Ishikawa (cell line): ENCODE results near the gene DCXR.

Experiments
- CEBPB ChIP-seq: IDR thresholded peaks from 2 replicates; pipeline ENCODE4 v1.6.1; 2012
- CREB1 ChIP-seq: IDR thresholded peaks from 2 replicates; pipeline ENCODE4 v1.6.1; 2012; ENCODE audit warnings: low read depth
- EGR1 ChIP-seq: IDR thresholded peaks from 2 replicates; pipeline ENCODE4 v1.6.1; 2012
- EP300 ChIP-seq: IDR thresholded peaks from 2 replicates; pipeline ENCODE4 v1.6.1; 2012; ENCODE audit warnings: borderline replicate concordance
- FOXM1 ChIP-seq: IDR thresholded peaks from 2 replicates; pipeline ENCODE4 v1.6.1; 2012; ENCODE audit warnings: low read depth, borderline replicate concordance
- MAX ChIP-seq: IDR thresholded peaks from 2 replicates; pipeline ENCODE4 v1.6.1; 2012
- NFIC ChIP-seq: IDR thresholded peaks from 2 replicates; pipeline ENCODE4 v1.6.1; 2012
- RAD21 ChIP-seq: IDR thresholded peaks from 2 replicates; pipeline ENCODE4 v1.6.1; 2012; ENCODE audit warnings: low read depth
- REST ChIP-seq: IDR thresholded peaks from 2 replicates; pipeline ENCODE4 v1.6.1; 2012; ENCODE audit warnings: low read depth, mild to moderate bottlenecking
- TAF1 ChIP-seq: IDR thresholded peaks from 2 replicates; pipeline ENCODE4 v1.6.1; 2012; ENCODE audit warnings: low read depth, mild to moderate bottlenecking
- TCF12 ChIP-seq: IDR thresholded peaks from 2 replicates; pipeline ENCODE4 v1.6.1; 2012; ENCODE audit warnings: low read depth
- TEAD4 ChIP-seq: IDR thresholded peaks from 2 replicates; pipeline ENCODE4 v1.6.1; 2012
- USF1 ChIP-seq: IDR thresholded peaks from 2 replicates; pipeline ENCODE4 v1.6.1; 2012
- YY1 ChIP-seq: IDR thresholded peaks from 2 replicates; pipeline ENCODE4 v1.6.1; 2012; ENCODE audit warnings: low read depth
- ZBTB7A ChIP-seq: IDR thresholded peaks from 2 replicates; pipeline ENCODE4 v1.6.1; 2012; ENCODE audit warnings: low read depth

DCXR gene

GRCh38 chr17:82072827-82073226 lies 35.3 kb upstream of the DCXR start:
- TF ChIP-seq ZBTB7A, result no peak
- TF ChIP-seq NFIC, result no peak
- no peak for TF ChIP-seq CEBPB
- TF ChIP-seq CREB1, result no peak
- TF ChIP-seq TAF1, result no peak
- TF ChIP-seq EGR1, result no peak
- no peak for TF ChIP-seq FOXM1
- TF ChIP-seq EP300, result no peak
- TF ChIP-seq REST, result no peak
- no peak for TF ChIP-seq USF1

- TF ChIP-seq MAX, result no peak
Observed at GRCh38 chr17:82070611-82071010, 33.1 kb upstream of the DCXR start.

GRCh38 chr17:82065638-82066303 lies 28.3 kb upstream of the DCXR start, which contains the start of gene DUS1L:
DUS1L (minus strand) TSS chr17:82065804; CDS start chr17:82065059, 745 bp downstream.
- TF ChIP-seq ZBTB7A, result 0 out of 2 replicates have a peak, but pooled peaks have one; percentile 28
- TF ChIP-seq CREB1, result no peak
- no peak for TF ChIP-seq RAD21
- peak; percentile 91 for TF ChIP-seq TAF1
- peak; percentile 66 for TF ChIP-seq MAX
- peak; percentile 65 for TF ChIP-seq USF1
- peak; percentile 30; the same call in 1 of the 2 replicates for TF ChIP-seq EGR1
- no peak for TF ChIP-seq EP300
- TF ChIP-seq TCF12, result no peak
- TF ChIP-seq TEAD4, result 0 out of 2 replicates have a peak, but pooled peaks have one; percentile 18
- no peak for TF ChIP-seq NFIC
- TF ChIP-seq CEBPB, result no peak
- TF ChIP-seq FOXM1, result no peak
- TF ChIP-seq REST, result 0 out of 2 replicates have a peak, but pooled peaks have one; percentile 12
- peak; percentile 78 for TF ChIP-seq YY1

- TF ChIP-seq YY1 (no peak), EP300 (no peak), ZBTB7A (0 out of 2 replicates have a peak, but pooled peaks have one; percentile 33), CEBPB (no peak), MAX (0 out of 2 replicates have a peak, but pooled peaks have one; percentile 6)
Observed at GRCh38 chr17:82065193-82065637, 27.7 kb upstream of the DCXR start.

- TF ChIP-seq NFIC (no peak), MAX (peak; percentile 93)
Observed at GRCh38 chr17:82064433-82065192, 27.1 kb upstream of the DCXR start.
